GM12872 (cell line): ENCODE measurements around the gene EBF3.

Experiments
- CTCF ChIP-seq: IDR thresholded peaks from 3 replicates; pipeline ENCODE4 v1.5.1; 2011; ENCODE audit warnings: low read depth, mild to moderate bottlenecking, low read length, moderate library complexity; ENCODE audit not compliant: insufficient read depth

The EBF3 gene

GRCh38 chr10:129914153-129914855, 49.8 kb downstream of the EBF3 start:
- no peak for TF ChIP-seq CTCF

- TF ChIP-seq CTCF, result no peak
Measured at GRCh38 chr10:129912986-129913695, 50.9 kb downstream of the EBF3 start.

DNA sequence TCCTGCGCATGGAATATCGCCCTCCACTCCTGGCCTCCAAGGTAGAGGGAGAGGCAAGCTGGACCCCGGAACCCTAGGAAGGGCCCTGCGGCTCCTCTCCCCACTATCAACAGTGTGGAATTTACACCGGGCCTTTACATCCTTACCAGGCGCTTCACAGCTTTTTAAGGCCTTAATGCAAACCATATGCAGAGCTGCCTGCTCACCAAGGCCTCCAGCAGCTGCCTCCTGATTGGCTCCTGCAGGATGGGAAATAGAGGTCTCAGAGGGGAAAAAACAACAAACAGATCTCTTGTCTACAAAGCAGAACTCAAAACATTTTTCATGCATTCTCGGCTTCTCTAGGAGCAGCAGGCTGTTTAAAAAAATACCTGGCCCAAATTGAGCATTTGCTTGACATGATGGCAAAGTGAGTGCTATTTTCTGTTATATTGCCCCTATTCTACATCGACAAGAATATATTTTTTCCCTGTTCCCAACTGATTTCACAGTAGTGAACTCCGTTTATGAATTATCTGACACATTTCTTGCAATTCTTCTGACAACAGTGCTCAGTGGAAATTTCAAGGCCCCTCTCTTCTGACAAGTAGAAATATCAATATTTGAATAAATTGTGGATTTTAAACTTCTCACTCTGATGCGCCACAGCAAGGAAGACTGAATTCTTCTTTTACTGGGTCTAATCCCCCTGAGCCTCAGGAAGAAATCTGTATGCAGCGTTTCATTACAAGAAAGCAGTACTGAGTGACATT, 51.7 kb downstream of the EBF3 start:
- no peak for TF ChIP-seq CTCF

- TF ChIP-seq CTCF, result no peak
Measured at GRCh38 chr10:129911451-129912165, 52.5 kb downstream of the EBF3 start.

DNA sequence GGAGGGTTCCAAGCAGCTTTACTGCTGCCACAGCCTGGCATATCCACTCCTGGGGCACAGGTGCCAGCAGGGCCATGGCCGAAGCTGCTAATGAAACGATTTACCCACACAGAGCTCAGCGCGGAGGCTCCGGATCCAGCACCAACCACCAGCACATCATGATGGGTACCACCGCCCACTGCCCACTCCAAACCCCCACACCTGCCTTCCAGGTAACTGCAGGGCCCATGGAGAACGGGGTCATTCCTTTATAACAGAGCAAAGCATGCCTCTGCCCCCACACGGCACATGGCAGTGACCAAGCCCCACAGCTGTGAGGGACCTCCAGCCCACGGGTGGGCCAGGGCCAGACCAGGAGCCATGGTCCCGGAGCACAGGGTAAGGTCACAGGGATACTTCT, 53.2 kb downstream of the EBF3 start:
- no peak for TF ChIP-seq CTCF

DNA sequence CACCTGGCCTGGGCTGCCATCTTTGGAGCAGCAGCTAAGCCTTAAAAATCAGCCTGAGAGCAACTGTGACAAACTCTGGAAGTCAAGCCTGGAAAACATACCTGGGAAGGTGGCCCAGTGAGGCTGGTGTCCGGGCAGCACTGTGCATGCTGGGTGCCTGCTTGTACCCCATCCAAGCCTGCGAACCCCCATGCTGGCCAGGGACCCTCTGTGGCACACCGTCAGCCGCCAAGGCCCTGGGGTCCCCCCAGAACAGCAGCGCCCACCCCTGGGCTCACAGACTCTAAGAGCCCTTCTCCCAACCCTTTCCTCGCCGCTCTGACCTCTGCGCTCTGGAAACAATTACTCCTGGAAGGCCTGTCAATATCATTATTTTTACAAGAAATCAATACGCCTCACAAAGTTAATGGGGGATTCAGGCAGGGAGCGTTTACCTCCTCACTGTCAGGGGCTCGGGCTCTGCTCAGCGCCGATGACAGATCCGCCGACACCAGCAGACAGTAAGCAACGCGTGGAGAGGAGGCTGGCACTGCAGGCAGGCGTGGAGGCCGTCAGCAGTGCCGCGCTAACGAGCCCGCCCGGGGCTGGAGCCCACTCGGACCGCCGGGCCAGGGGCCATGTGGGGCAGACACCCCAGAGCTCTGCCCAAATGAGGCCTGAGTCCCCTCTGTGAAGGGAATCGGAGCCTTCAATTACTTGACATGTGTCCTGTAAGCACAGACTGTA, 54.4 kb downstream of the EBF3 start:
- no peak for TF ChIP-seq CTCF
